K562 (cell line): ENCODE measurements around the gene BNC2. TPM values are rescaled to one million over a fixed set of nuclear protein-coding genes. Genes with fewer than 3 reads are reported as not detected.

ENCODE experiments used
- ATAC-seq: fragments of 200-7000 bp; cut with Tn5 transposase; 3 replicates; pipeline ENCODE4 v1.9.1; 2020; ENCODE audit warnings: moderate library complexity
- BruUV-seq: library from RNA; stranded (reverse); fragments of 400-500 nt; replicated peaks from 2 replicates; lab custom pipeline; 2021; lab: Mats Ljungman, UMichigan
- CTCF ChIA-PET: fragments of 300-600 bp; formaldehyde crosslinking; extraction: SDS; loops from one replicate; lab custom pipeline; 2021; ENCODE audit warnings: low intra/inter-chr PET ratio; lab: Yijun Ruan, JAX
- POLR2A ChIA-PET: fragments of 300-600, 350-650 bp; sonication (Branson Sonifier 250); formaldehyde crosslinking; extraction: SDS; loops from one replicate; lab custom pipeline; 2021; ENCODE audit warnings: antibody characterized with exemption, inconsistent platforms; lab: Yijun Ruan, JAX
- DNase-seq, 4 experiments: peaks; one replicate each; pipeline versions ENCODE4 v3.0.0 to v3.0.0-alpha.2; 2011 to 2018; ENCODE audit warnings: low spot score in 3 of 4, mixed read lengths in 3 of 4; ENCODE audit errors: extremely low read depth in 1 of 4
- FAIRE-seq: peaks from 2 replicates; lab custom pipeline; 2011; peaks lifted over from hg19 to GRCh38; lab: Jason Lieb, UNC
- H2AFZ ChIP-seq: 2 replicates; pipeline ENCODE4 v1.6.0; 2011; ENCODE audit warnings: low read depth, low read length, control low read depth, inconsistent platforms
- H3K27ac ChIP-seq: fragments of 200-600 bp; 3 replicates; pipeline ENCODE4 v1.8.0; 2011; ENCODE audit warnings: low read depth, mild to moderate bottlenecking, control low read depth, inconsistent platforms, low read length, moderate library complexity, mixed read lengths; ENCODE audit errors: extremely low read depth
- H3K27me3 ChIP-seq, 2 experiments: fragments of 300-600 bp in 1 of 2; 2 replicates in 1 of 2; 3 replicates in 1 of 2; pipeline versions ENCODE4 v1.6.0 to v1.8.0; 2011; ENCODE audit warnings: inconsistent platforms in 2 of 2, low read length in 2 of 2, mild to moderate bottlenecking in 1 of 2, mixed read lengths in 1 of 2, moderate library complexity in 1 of 2; ENCODE audit not compliant: control insufficient read depth in 2 of 2, insufficient read depth in 2 of 2
- H3K36me3 ChIP-seq: fragments of 300-600 bp; 3 replicates; pipeline ENCODE4 v1.8.0; 2011; ENCODE audit warnings: mild to moderate bottlenecking, low read length, inconsistent platforms; ENCODE audit not compliant: control insufficient read depth, insufficient read depth
- H3K4me1 ChIP-seq, 2 experiments: fragments of 200-600 bp in 1 of 2; replicated peaks in 1 of 2; 2 replicates in 1 of 2; 3 replicates in 1 of 2; pipeline versions ENCODE4 v1.5.1 to v1.8.0; 2011; ENCODE audit warnings: inconsistent platforms in 2 of 2, low read length in 2 of 2, mild to moderate bottlenecking in 1 of 2, mixed read lengths in 1 of 2, moderate library complexity in 1 of 2; ENCODE audit not compliant: control insufficient read depth in 2 of 2, insufficient read depth in 2 of 2
- H3K4me2 ChIP-seq: 2 replicates; pipeline ENCODE4 v1.6.1; 2011; ENCODE audit warnings: low read length, control low read depth, inconsistent platforms, mixed read lengths; ENCODE audit not compliant: insufficient read depth
- H3K4me3 ChIP-seq: fragments of 200-600 bp; sonication (generic), shearing (Covaris generic); 2 replicates; pipeline ENCODE4 v1.5.1; 2016; ENCODE audit warnings: control low read depth, inconsistent platforms
- H3K79me2 ChIP-seq: fragments of 200-600 bp; 3 replicates; pipeline ENCODE4 v1.8.0; 2011; ENCODE audit warnings: low read length, inconsistent platforms; ENCODE audit not compliant: control insufficient read depth, insufficient read depth
- H3K9ac ChIP-seq, 2 experiments: 2 replicates each; pipeline versions ENCODE4 v1.6.0 to v1.6.1; 2011; ENCODE audit warnings: low read depth in 2 of 2, low read length in 2 of 2, control low read depth in 1 of 2, inconsistent platforms in 1 of 2, mild to moderate bottlenecking in 1 of 2, mixed read lengths in 1 of 2; ENCODE audit not compliant: insufficient read depth in 1 of 2
- H3K9me1 ChIP-seq: one replicate; pipeline ENCODE4 v1.6.0; 2011; ENCODE audit warnings: inconsistent platforms, mild to moderate bottlenecking, low read length, moderate library complexity; ENCODE audit not compliant: control insufficient read depth, insufficient read depth
- H3K9me3 ChIP-seq: replicated peaks from 2 replicates; pipeline ENCODE4 v1.5.1; 2011; ENCODE audit warnings: low read depth, low read length, inconsistent platforms; ENCODE audit not compliant: control insufficient read depth, insufficient read depth
- H4K20me1 ChIP-seq: replicated peaks from 2 replicates; pipeline ENCODE4 v1.6.1; 2011; ENCODE audit warnings: low read length, inconsistent platforms, mixed read lengths; ENCODE audit not compliant: control insufficient read depth, insufficient read depth
- DIDO1 ChIP-seq: fragments of 450-650 bp; IDR thresholded peaks from 2 replicates; pipeline ENCODE4 v1.6.1; 2016; ENCODE audit warnings: low read depth, missing biosample characterization, missing genetic modification characterization
- E2F8 ChIP-seq: fragments of 450-650 bp; IDR thresholded peaks from 2 replicates; pipeline ENCODE4 v1.7.1; 2018; ENCODE audit warnings: mild to moderate bottlenecking, low read depth; ENCODE audit not compliant: partially characterized antibody
- HMG20A ChIP-seq: fragments of 450-650 bp; formaldehyde crosslinking; conservative IDR thresholded peaks from 2 replicates; pipeline ENCODE4 v1.4.0; 2020; ENCODE audit warnings: mild to moderate bottlenecking, mixed read lengths
- HMGN3 ChIP-seq: IDR thresholded peaks from 2 replicates; pipeline ENCODE4 v1.6.1; 2011; ENCODE audit warnings: borderline replicate concordance, low read depth, mild to moderate bottlenecking, mixed read lengths, low read length; ENCODE audit not compliant: insufficient read length; ENCODE audit errors: extremely low read depth
- KDM4B ChIP-seq, 2 experiments: fragments of 450-650 bp in 1 of 2; sonication (generic) in 1 of 2; IDR thresholded peaks; 2 replicates each; pipeline ENCODE4 v1.6.1; 2016 to 2017; ENCODE audit warnings: borderline replicate concordance in 2 of 2, antibody characterized with exemption in 1 of 2, low read depth in 1 of 2, mild to moderate bottlenecking in 1 of 2
- LARP7 ChIP-seq: fragments of 450-650 bp; IDR thresholded peaks from 2 replicates; pipeline ENCODE4 v1.6.1; 2016
- NCOR1 ChIP-seq: fragments of 450-650 bp; IDR thresholded peaks from 2 replicates; pipeline ENCODE4 v1.6.1; 2016; ENCODE audit warnings: mild to moderate bottlenecking, moderate library complexity
- U2AF2 ChIP-seq: fragments of 200-400 bp; formaldehyde crosslinking; optimal IDR thresholded peaks from 2 replicates; pipeline ENCODE3; 2017; ENCODE audit warnings: low read depth, mild to moderate bottlenecking, low read length
- ZNF398 ChIP-seq: fragments of 250-450 bp; sonication (Bioruptor Pico); IDR thresholded peaks from 2 replicates; pipeline ENCODE4 v1.8.0; 2021; ENCODE audit warnings: moderate library complexity, mild to moderate bottlenecking, inconsistent platforms
- ZNF436 ChIP-seq: fragments of 250-450, 450-650 bp; sonication (Bioruptor Pico); formaldehyde crosslinking; IDR thresholded peaks from 2 replicates; pipeline ENCODE4 v1.7.0; 2020; ENCODE audit warnings: mild to moderate bottlenecking
- ZSCAN29 ChIP-seq: fragments of 450-650 bp; IDR thresholded peaks from 2 replicates; pipeline ENCODE4 v1.6.1; 2017
- WGBS: fragments of 100-300 bp; shearing (Covaris generic); methylation state at CpG from one replicate; pipeline ENCODE4 v1.1.6; 2016; ENCODE audit warnings: low coverage, mixed read lengths; ENCODE audit not compliant: insufficient coverage; ENCODE audit errors: missing lambda C conversion rate; 5-methylcytosine and 5-hydroxymethylcytosine counted together
- in situ Hi-C: fragments of 300-500 bp; cut with MboI; formaldehyde crosslinking; loops from 4 replicates; pipeline ENCODE4 v1.15.0; 2018; ENCODE audit warnings: inconsistent platforms, mixed read lengths
- intact Hi-C: fragments of 100-400 bp; cut with micrococcal nuclease; formaldehyde crosslinking; loops from 2 replicates; pipeline ENCODE4 v1.14.2; 2022
- polyA plus RNA-seq, 8 experiments: library from polyadenylated mRNA; depleted of rRNA in 4 of 8; stranded (reverse) in 5 of 8; unstranded in 3 of 8; fragments of >200 nt; fragmentation: Nextera tagmentation in 2 of 8; fragmentation: Illumina TruSeq in 1 of 8; extraction: Ambion mirVana in 2 of 8; extraction: Trizol in 1 of 8; gene quantifications; 2 replicates each; pipeline versions ENCODE4 v1.2.1 to v1.2.3, GENCODE V29; 2011 to 2014; ENCODE audit warnings: inconsistent platforms in 1 of 8, missing spikeins in 1 of 8
- total RNA-seq, 7 experiments: library from RNA; depleted of rRNA in 6 of 7; stranded (reverse); fragments of >200 nt in 6 of 7; fragmentation: Illumina TruSeq in 2 of 7; extraction: Trizol in 2 of 7; gene quantifications; 2 replicates each; pipeline versions ENCODE4 v1.2.1 to v1.2.3, GENCODE V29; 2011 to 2021; ENCODE audit warnings: low replicate concordance in 1 of 7
- TF ChIP-seq, protein P1 (sequence below): sonication (generic); formaldehyde crosslinking; IDR thresholded peaks from 2 replicates; pipeline ENCODE4 v1.8.1; 2023; ENCODE audit warnings: mild to moderate bottlenecking, missing genetic modification reagents

BNC2 gene
- total and polyA plus RNA-seq, 9 of the 15 experiments (the other 6 are each of a cell fraction or from before 2014, with no cell fraction given) = not detected

DNA sequence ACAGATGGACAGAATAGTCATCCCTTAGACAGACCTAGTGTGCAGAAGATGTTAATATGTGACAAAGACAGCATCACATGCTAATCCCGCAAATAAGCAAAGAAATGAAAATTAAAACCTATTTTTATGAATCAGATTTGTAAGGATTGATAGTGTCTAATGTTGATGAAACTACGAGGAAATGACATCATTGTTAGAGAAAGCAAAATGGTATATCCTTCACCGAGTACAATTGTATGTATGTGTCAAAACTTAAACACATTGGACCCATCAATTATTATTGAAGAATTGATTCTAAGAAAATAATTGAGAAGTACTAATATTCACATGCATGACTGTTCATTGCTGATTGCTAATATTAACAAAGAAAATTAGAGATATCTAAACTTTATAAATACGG lies 493.2 kb downstream of the BNC2 start:
- no peaks in the 10 kb centered on the region for H3K27me3 ChIP-seq
- in situ Hi-C loops = no loop called here
- intact Hi-C loops = no loop called here
- no peaks in the 10 kb centered on the region for H4K20me1 ChIP-seq
- no peak overlapping the region for H3K9ac ChIP-seq
- BruUV-seq = no TSS peak
- CTCF ChIA-PET = no interaction called here
- ATAC-seq = no peak
- WGBS = 0% methylated on average over 4 of the region's 4 CpGs
- H3K27ac ChIP-seq = no peak overlapping the region
- no peaks in the 10 kb centered on the region for H3K9me1 ChIP-seq
- DNase-seq = no peak
- TF ChIP-seq ZNF436 (no peak), U2AF2 (no peak), HMGN3 (no peak), HMG20A (CRISPR knock-in tag) (no peak), ZNF398 (CRISPR knock-in tag) (no peak), KDM4B (IDR thresholded peaks at IDR 0.05; ENCODE audit: borderline replicate concordance in 2 of 2, low read depth in 1 of 2) (no peak), LARP7 (no peak), ZSCAN29 (no peak), E2F8 (no peak), NCOR1 (no peak), DIDO1 (no peak)
- TF ChIP-seq, protein P1, sequence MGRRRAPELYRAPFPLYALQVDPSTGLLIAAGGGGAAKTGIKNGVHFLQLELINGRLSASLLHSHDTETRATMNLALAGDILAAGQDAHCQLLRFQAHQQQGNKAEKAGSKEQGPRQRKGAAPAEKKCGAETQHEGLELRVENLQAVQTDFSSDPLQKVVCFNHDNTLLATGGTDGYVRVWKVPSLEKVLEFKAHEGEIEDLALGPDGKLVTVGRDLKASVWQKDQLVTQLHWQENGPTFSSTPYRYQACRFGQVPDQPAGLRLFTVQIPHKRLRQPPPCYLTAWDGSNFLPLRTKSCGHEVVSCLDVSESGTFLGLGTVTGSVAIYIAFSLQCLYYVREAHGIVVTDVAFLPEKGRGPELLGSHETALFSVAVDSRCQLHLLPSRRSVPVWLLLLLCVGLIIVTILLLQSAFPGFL (CRISPR knock-in tag) = no peak
- TF ChIP-seq, all 486 proteins: peak for 0
- no peak overlapping the region for H3K4me2 ChIP-seq
- H3K79me2 ChIP-seq = no peaks in the 10 kb centered on the region
- FAIRE-seq = no peak
- POLR2A ChIA-PET = no interaction called here
- no peaks in the 10 kb centered on the region for H3K36me3 ChIP-seq
- H3K9me3 ChIP-seq = no peaks in the 10 kb centered on the region
- H3K4me1 ChIP-seq = no peaks in the 10 kb centered on the region
- no peak overlapping the region for H2AFZ ChIP-seq
- no peak overlapping the region for H3K4me3 ChIP-seq
